HG02870 (cell line): ENCODE data around the gene RAPGEF2.

Experiments used
- ATAC-seq: cut with Tn5 transposase; IDR thresholded peaks from one replicate; pipeline ENCODE4 v1.9.1; 2021; ENCODE audit warnings: mild to moderate bottlenecking, moderate library complexity; ENCODE audit not compliant: unreplicated experiment

RAPGEF2 gene

GRCh38 chr4:159129814-159130550 lies 27.1 kb downstream of the RAPGEF2 start:
- ATAC-seq: no peak

- ATAC-seq: no peak
Measured at GRCh38 chr4:159131564-159131963, 28.7 kb downstream of the RAPGEF2 start.

GRCh38 chr4:159134429-159134828 lies 31.6 kb downstream of the RAPGEF2 start:
- ATAC-seq: no peak

GRCh38 chr4:159137176-159137575 lies 34.3 kb downstream of the RAPGEF2 start:
- ATAC-seq: no peak

GRCh38 chr4:159138436-159138835 lies 35.6 kb downstream of the RAPGEF2 start:
- ATAC-seq: no peak

GRCh38 chr4:159141193-159141592 lies 38.3 kb downstream of the RAPGEF2 start:
- no peak for ATAC-seq

- ATAC-seq: no peak
Measured at GRCh38 chr4:159142241-159142640, 39.4 kb downstream of the RAPGEF2 start.

- ATAC-seq: no peak
Measured at GRCh38 chr4:159142681-159143384, 40.0 kb downstream of the RAPGEF2 start.

- no peak for ATAC-seq
Measured at GRCh38 chr4:159143687-159144086, 40.8 kb downstream of the RAPGEF2 start.

GRCh38 chr4:159144112-159144694 lies 41.3 kb downstream of the RAPGEF2 start:
- ATAC-seq: peak; percentile 80

GRCh38 chr4:159145318-159145991 lies 42.6 kb downstream of the RAPGEF2 start:
- ATAC-seq: no peak

GRCh38 chr4:159145992-159146330 lies 43.1 kb downstream of the RAPGEF2 start:
- ATAC-seq: no peak

GRCh38 chr4:159146488-159146887 lies 43.6 kb downstream of the RAPGEF2 start:
- no peak for ATAC-seq

- no peak for ATAC-seq
Measured at GRCh38 chr4:159148441-159148840, 45.6 kb downstream of the RAPGEF2 start.

GRCh38 chr4:159149666-159150065 lies 46.8 kb downstream of the RAPGEF2 start:
- ATAC-seq: no peak

- ATAC-seq: no peak
Measured at GRCh38 chr4:159150396-159150795, 47.5 kb downstream of the RAPGEF2 start.

GRCh38 chr4:159150821-159151390 lies 48.0 kb downstream of the RAPGEF2 start:
- ATAC-seq: peak; percentile 59

- no peak for ATAC-seq
Measured at GRCh38 chr4:159151689-159152088, 48.8 kb downstream of the RAPGEF2 start.

- no peak for ATAC-seq
Measured at GRCh38 chr4:159152181-159152580, 49.3 kb downstream of the RAPGEF2 start.

- ATAC-seq: no peak
Measured at GRCh38 chr4:159153669-159154068, 50.8 kb downstream of the RAPGEF2 start.

GRCh38 chr4:159155119-159155518 lies 52.2 kb downstream of the RAPGEF2 start:
- no peak for ATAC-seq
